Body of pancreas (tissue), 4 donors: ENCODE results near the gene KRTCAP2.

ENCODE experiments used
- CTCF ChIP-seq, 7 experiments: fragments of 450-650 bp in 4 of 7; fragments of 200-600 bp in 3 of 7; sonication (generic) in 3 of 7; IDR thresholded peaks; one replicate each; pipeline ENCODE4 v1.5.1; 2016 to 2019; ENCODE audit warnings: antibody characterized with exemption in 7 of 7
- POLR2A ChIP-seq, 3 donors: fragments of 450-650 bp; IDR thresholded peaks; one replicate each; pipeline ENCODE4 v1.6.1; 2016; ENCODE audit warnings: antibody characterized with exemption in 3 of 3, mild to moderate bottlenecking in 2 of 3

DNA sequence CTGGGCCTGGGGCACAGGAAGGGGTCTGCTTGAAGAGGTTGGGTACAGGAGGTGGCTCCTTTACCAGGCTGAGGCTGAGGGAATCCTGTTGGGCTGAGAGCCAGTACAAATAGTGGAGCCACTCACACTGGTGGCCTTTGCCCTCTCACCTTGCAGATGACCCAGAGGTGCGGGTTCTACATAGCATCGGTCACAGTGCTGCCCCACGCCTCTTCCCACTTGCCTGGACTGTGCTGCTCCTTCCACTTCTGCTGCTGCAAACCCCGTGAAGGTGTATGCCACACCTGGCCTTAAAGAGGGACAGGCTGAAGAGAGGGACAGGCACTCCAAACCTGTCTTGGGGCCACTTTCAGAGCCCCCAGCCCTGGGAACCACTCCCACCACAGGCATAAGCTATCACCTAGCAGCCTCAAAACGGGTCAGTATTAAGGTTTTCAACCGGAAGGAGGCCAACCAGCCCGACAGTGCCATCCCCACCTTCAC lies 39.3 kb downstream of the KRTCAP2 start:
- TF ChIP-seq CTCF (IDR thresholded peaks at IDR 0.05), result no peak
- no peak for TF ChIP-seq POLR2A (IDR thresholded peaks at IDR 0.05)
